ENCODE results near the gene NSF.
"Not testable (repeated sequence)": the region's sequence is repeated elsewhere in the genome, so short reads cannot be mapped to it uniquely, and the experiment has no call there.

DNA sequence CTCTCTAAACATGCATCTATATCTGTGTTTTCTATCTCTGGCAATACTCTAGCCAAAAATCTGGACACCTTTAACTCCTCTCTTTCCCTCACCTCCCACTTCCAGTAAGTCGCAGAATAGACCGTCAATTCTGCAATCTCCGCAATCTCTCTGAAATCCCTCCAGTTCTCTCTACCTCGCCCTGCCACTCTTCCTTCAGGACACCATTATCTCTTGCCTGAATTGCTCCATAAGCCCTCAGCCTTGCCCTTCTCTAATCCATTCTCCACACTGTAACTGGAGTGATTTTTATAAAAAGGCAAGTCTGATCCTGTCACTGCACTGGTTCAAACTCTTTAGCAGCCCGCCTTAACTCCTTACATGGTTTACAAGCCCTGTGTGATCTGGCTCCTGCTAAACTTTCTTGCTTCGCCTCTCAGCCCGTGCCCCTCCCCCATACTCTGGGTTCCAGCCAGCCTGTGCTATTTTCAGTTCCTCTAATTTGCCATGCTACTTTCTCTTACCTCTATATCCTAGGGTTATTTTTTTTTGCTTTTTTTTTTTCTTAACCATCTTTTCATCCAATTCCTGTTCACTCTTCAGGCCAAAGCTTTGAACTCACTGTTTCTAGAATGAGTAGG lies 61.7 kb downstream of the NSF start:
- not testable (repeated sequence) for TF ChIP-seq POLR2AphosphoS5 (IDR thresholded peaks at IDR 0.05; ENCODE audit: borderline replicate concordance, low read depth, low read length); EZH2 (IDR thresholded peaks at IDR 0.05); FOXP2 (optimal IDR thresholded peaks at IDR 0.05; ENCODE audit: control extremely low read depth, extremely low read length, insufficient read depth)

All from SK-N-MC (cell line).